Tibial artery (tissue), 4 donors: ENCODE data around the gene LRRC3.

Experiments
- DNase-seq, 2 donors: peaks; one replicate each; pipeline ENCODE4 v3.0.0-alpha.2; 2019
- H3K27ac ChIP-seq, 2 donors: fragments of 200-600 bp; sonication (generic) in 1 of 2; 1 replicate in 1 of 2; 2 replicates in 1 of 2; pipeline ENCODE4 v1.5.1; 2018 to 2019; ENCODE audit warnings: mild to moderate bottlenecking in 1 of 2
- H3K27me3 ChIP-seq, 2 donors: fragments of 200-600 bp; sonication (generic) in 1 of 2; one replicate each; pipeline versions ENCODE4 v1.5.1 to v1.6.0; 2016 to 2019
- H3K36me3 ChIP-seq, 3 donors: fragments of 200-600 bp; sonication (generic) in 2 of 3; one replicate each; pipeline ENCODE4 v1.5.1; 2016 to 2019; ENCODE audit warnings: mild to moderate bottlenecking in 2 of 3
- H3K4me1 ChIP-seq, 4 donors: fragments of 200-600 bp; sonication (generic) in 2 of 4; 1 replicate in 3 of 4; 2 replicates in 1 of 4; pipeline ENCODE4 v1.5.1; 2016 to 2019
- H3K4me3 ChIP-seq, 2 donors: fragments of 200-600 bp; sonication (generic) in 1 of 2; 1 replicate in 1 of 2; 2 replicates in 1 of 2; pipeline ENCODE4 v1.5.1; 2018 to 2019; ENCODE audit warnings: mild to moderate bottlenecking in 2 of 2
- H3K9me3 ChIP-seq, 3 donors: fragments of 200-600 bp; sonication (generic) in 1 of 3; one replicate each; pipeline ENCODE4 v1.5.1; 2016 to 2019
- CTCF ChIP-seq, 2 experiments: fragments of 200-600 bp in 1 of 2; fragments of 450-650 bp in 1 of 2; IDR thresholded peaks; one replicate each; pipeline ENCODE4 v1.5.1; 2017 to 2019; ENCODE audit warnings: antibody characterized with exemption in 2 of 2, mild to moderate bottlenecking in 1 of 2, moderate library complexity in 1 of 2
- intact Hi-C: fragments of 100-400 bp; cut with DNase I; formaldehyde crosslinking; loops from one replicate; pipeline ENCODE4 v1.15.0; 2023; ENCODE audit warnings: low total_unique reads

The LRRC3 gene

GRCh38 chr21:44436958-44437357 lies 18.4 kb upstream of the LRRC3 start:
- Histone ChIP-seq H3K27me3 (peaks cover 0 to 28% of the 10 kb centered on the region in 2 donors), H3K4me3 (no peak overlapping the region), H3K36me3 (no peaks in the 10 kb centered on the region), H3K27ac (no peak overlapping the region), H3K9me3 (peaks cover 0 to 4% (median 0%) of the 10 kb centered on the region in 3 donors), H3K4me1 (peaks cover 0 to 8% (median 0%) of the 10 kb centered on the region in 4 donors)
- no peak for TF ChIP-seq CTCF (IDR thresholded peaks at IDR 0.05)
- peak in 1 of 2 donors; percentile 54 for DNase-seq
- intact Hi-C loops, result no loop called here

GRCh38 chr21:44437371-44437695 lies 18.0 kb upstream of the LRRC3 start:
- Histone ChIP-seq H3K27me3 (peaks cover 0 to 32% of the 10 kb centered on the region in 2 donors), H3K9me3 (peaks cover 0 to under 1% (median 0%) of the 10 kb centered on the region in 3 donors), H3K4me3 (no peak overlapping the region), H3K4me1 (peaks cover 0 to 8% (median 0%) of the 10 kb centered on the region in 4 donors), H3K36me3 (no peaks in the 10 kb centered on the region), H3K27ac (no peak overlapping the region)
- TF ChIP-seq CTCF (IDR thresholded peaks at IDR 0.05), result no peak
- no peak for DNase-seq
- intact Hi-C loops, result no loop called here

- Histone ChIP-seq H3K27me3 (peaks cover 0 to 36% of the 10 kb centered on the region in 2 donors), H3K27ac (no peak overlapping the region), H3K4me3 (no peak overlapping the region), H3K4me1 (peaks cover 0 to 8% (median 0%) of the 10 kb centered on the region in 4 donors), H3K9me3 (no peaks in the 10 kb centered on the region), H3K36me3 (no peaks in the 10 kb centered on the region)
- DNase-seq, result peak in 1 of 2 donors; percentile 55
- intact Hi-C loops, result no loop called here
- no peak for TF ChIP-seq CTCF (IDR thresholded peaks at IDR 0.05)
Measured at GRCh38 chr21:44437696-44438431, 17.4 kb upstream of the LRRC3 start.

GRCh38 chr21:44438531-44439210 lies 16.6 kb upstream of the LRRC3 start:
- TF ChIP-seq CTCF (IDR thresholded peaks at IDR 0.05), result no peak
- peak overlapping the region in 1 of 2 donors; percentile 38 for H3K4me3 ChIP-seq
- peaks cover 0 to 42% of the 10 kb centered on the region in 2 donors for H3K27me3 ChIP-seq
- DNase-seq, result peak in 1 of 2 donors; percentile 58
- no peak overlapping the region for H3K27ac ChIP-seq
- H3K4me1 ChIP-seq, result peaks cover 0 to 8% (median 0%) of the 10 kb centered on the region in 4 donors
- H3K36me3 ChIP-seq, result no peaks in the 10 kb centered on the region
- intact Hi-C loops, result no loop called here
- H3K9me3 ChIP-seq, result no peaks in the 10 kb centered on the region

- H3K36me3 ChIP-seq, result no peaks in the 10 kb centered on the region
- no peak overlapping the region for H3K27ac ChIP-seq
- H3K9me3 ChIP-seq, result no peaks in the 10 kb centered on the region
- peaks cover 0 to 8% (median 0%) of the 10 kb centered on the region in 4 donors for H3K4me1 ChIP-seq
- no peak overlapping the region for H3K4me3 ChIP-seq
- intact Hi-C loops, result no loop called here
- peaks cover 0 to 44% of the 10 kb centered on the region in 2 donors for H3K27me3 ChIP-seq
- TF ChIP-seq CTCF (IDR thresholded peaks at IDR 0.05), result no peak
- DNase-seq, result peak in 1 of 2 donors; percentile 7
Measured at GRCh38 chr21:44439211-44439600, 16.1 kb upstream of the LRRC3 start.
